Retinal pigment epithelial cell (primary cell): ENCODE measurements around the gene KCNK7.

ENCODE experiments used
- DNase-seq: peaks from one replicate; pipeline ENCODE4 v3.0.0-alpha.2; 2010; ENCODE audit warnings: low read depth
- H3K4me3 ChIP-seq: 2 replicates; pipeline ENCODE4 v1.5.1; 2011; ENCODE audit warnings: mild to moderate bottlenecking, low read length, control low read depth, moderate library complexity
- CTCF ChIP-seq: conservative IDR thresholded peaks from 2 replicates; pipeline ENCODE4 v1.5.1; 2011; ENCODE audit warnings: low read depth, low read length, control low read depth, inconsistent platforms

Gene KCNK7

GRCh38 chr11:65562788-65563187, 32.8 kb downstream of the KCNK7 start:
- H3K4me3 ChIP-seq = no peak overlapping the region
- no peak for TF ChIP-seq CTCF
- DNase-seq = no peak

GRCh38 chr11:65562020-65562419, 33.6 kb downstream of the KCNK7 start:
- TF ChIP-seq CTCF = no peak
- H3K4me3 ChIP-seq = no peak overlapping the region
- DNase-seq = no peak

- peak; percentile 71 for DNase-seq
- no peak overlapping the region for H3K4me3 ChIP-seq
- TF ChIP-seq CTCF = no peak
Observed at GRCh38 chr11:65560555-65561418, 34.8 kb downstream of the KCNK7 start.

GRCh38 chr11:65559951-65560537, 35.6 kb downstream of the KCNK7 start:
- TF ChIP-seq CTCF = no peak
- no peak for DNase-seq

GRCh38 chr11:65559535-65559934, 36.1 kb downstream of the KCNK7 start:
- TF ChIP-seq CTCF = no peak
- no peak overlapping the region for H3K4me3 ChIP-seq
- DNase-seq = no peak

More at GRCh38 chr11:65559951-65560537, 35.6 kb downstream of the KCNK7 start:
- no peak overlapping the region for H3K4me3 ChIP-seq

- H3K4me3 ChIP-seq = peak overlapping the region; percentile 29
- no peak for DNase-seq
- TF ChIP-seq CTCF = peak; percentile 28
Observed at GRCh38 chr11:65558930-65559509, 36.6 kb downstream of the KCNK7 start.
